ENCODE measurements around the gene FILIP1L. TPM values are rescaled to one million over a fixed set of nuclear protein-coding genes. Genes with fewer than 3 reads are reported as not detected.

The FILIP1L gene
- total and polyA plus RNA-seq, 2 of the 13 experiments (the other 11 are each of a cell fraction or from before 2014, with no cell fraction given), result 8.1 to 187 TPM

GRCh38 chr3:100136921-100137320 is 22.6 kb upstream of the FILIP1L start:
- ChIA-PET CTCF (ENCODE audit: low intra/inter-chr PET ratio, low total read pairs) (no interaction called here), POLR2A (no interaction called here)
- H3K9ac ChIP-seq (ENCODE audit: insufficient read depth, low read depth, low read length), result no peak overlapping the region
- no peaks in the 10 kb centered on the region for H3K27me3 ChIP-seq (ENCODE audit: control insufficient read depth in 1 of 2, insufficient read depth in 2 of 2, low read length in 2 of 2)
- TF ChIP-seq BCL3 (CRISPR knock-in tag; IDR thresholded peaks at IDR 0.05) (no peak), GPN1 (CRISPR knock-in tag; IDR thresholded peaks at IDR 0.05; ENCODE audit: borderline replicate concordance) (no peak), HNRNPH1 (optimal IDR thresholded peaks at IDR 0.05; ENCODE audit: low read depth, low read length) (no peak)
- TF ChIP-seq, protein P1, sequence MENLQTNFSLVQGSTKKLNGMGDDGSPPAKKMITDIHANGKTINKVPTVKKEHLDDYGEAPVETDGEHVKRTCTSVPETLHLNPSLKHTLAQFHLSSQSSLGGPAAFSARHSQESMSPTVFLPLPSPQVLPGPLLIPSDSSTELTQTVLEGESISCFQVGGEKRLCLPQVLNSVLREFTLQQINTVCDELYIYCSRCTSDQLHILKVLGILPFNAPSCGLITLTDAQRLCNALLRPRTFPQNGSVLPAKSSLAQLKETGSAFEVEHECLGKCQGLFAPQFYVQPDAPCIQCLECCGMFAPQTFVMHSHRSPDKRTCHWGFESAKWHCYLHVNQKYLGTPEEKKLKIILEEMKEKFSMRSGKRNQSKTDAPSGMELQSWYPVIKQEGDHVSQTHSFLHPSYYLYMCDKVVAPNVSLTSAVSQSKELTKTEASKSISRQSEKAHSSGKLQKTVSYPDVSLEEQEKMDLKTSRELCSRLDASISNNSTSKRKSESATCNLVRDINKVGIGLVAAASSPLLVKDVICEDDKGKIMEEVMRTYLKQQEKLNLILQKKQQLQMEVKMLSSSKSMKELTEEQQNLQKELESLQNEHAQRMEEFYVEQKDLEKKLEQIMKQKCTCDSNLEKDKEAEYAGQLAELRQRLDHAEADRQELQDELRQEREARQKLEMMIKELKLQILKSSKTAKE (CRISPR knock-in tag; IDR thresholded peaks at IDR 0.05; ENCODE audit: borderline replicate concordance), result no peak
- H3K4me3 ChIP-seq (replicated peaks in 1 of 3; ENCODE audit: insufficient read depth in 1 of 3, low read depth in 2 of 3, low read length in 3 of 3), result no peak overlapping the region
- FAIRE-seq (no peak), ATAC-seq (no peak), DNase-seq (ENCODE audit: low spot score) (no peak)
- no peak overlapping the region for H3K4me2 ChIP-seq (ENCODE audit: low read depth, low read length)
- no peaks in the 10 kb centered on the region for H3K4me1 ChIP-seq (ENCODE audit: insufficient read depth, low read length)
- no peak overlapping the region for H3K27ac ChIP-seq (ENCODE audit: extremely low read length, insufficient read depth, low read length)
- intact Hi-C loops (cut with micrococcal nuclease; ENCODE audit: unreplicated experiment), result no loop called here
- in situ Hi-C loops (cut with HindIII; ENCODE audit: extremely low pct_ligation_motif_present, low pct_unique_long_range_greater_than_20kb), result no loop called here
- H3K79me2 ChIP-seq (ENCODE audit: insufficient read depth, low read length), result no peaks in the 10 kb centered on the region
- no peak overlapping the region for H2AFZ ChIP-seq (ENCODE audit: low read length)
- 81% methylated on average over 1 of the region's 1 CpG for WGBS (ENCODE audit: low lambda C conversion rate)
- H4K20me1 ChIP-seq (ENCODE audit: insufficient read depth, low read length), result no peaks in the 10 kb centered on the region
- BruUV-seq (replicated peaks), result no TSS peak
- no peaks in the 10 kb centered on the region; a peak in 1 of 5 replicates for H3K36me3 ChIP-seq (replicated peaks in 1 of 2; ENCODE audit: control insufficient read depth in 1 of 2, insufficient read depth in 2 of 2, low read length in 2 of 2)
- no peaks in the 10 kb centered on the region for H3K9me3 ChIP-seq (ENCODE audit: low read length)

- no peaks in the 10 kb centered on the region for H3K27me3 ChIP-seq (ENCODE audit: control insufficient read depth in 1 of 2, insufficient read depth in 2 of 2, low read length in 2 of 2)
- H3K36me3 ChIP-seq (replicated peaks in 1 of 2; ENCODE audit: control insufficient read depth in 1 of 2, insufficient read depth in 2 of 2, low read length in 2 of 2), result no peaks in the 10 kb centered on the region
- no peak for FAIRE-seq
- no peaks in the 10 kb centered on the region for H3K4me1 ChIP-seq (ENCODE audit: insufficient read depth, low read length)
- intact Hi-C loops (cut with micrococcal nuclease; ENCODE audit: unreplicated experiment) (no loop called here), in situ Hi-C loops (cut with HindIII; ENCODE audit: extremely low pct_ligation_motif_present, low pct_unique_long_range_greater_than_20kb) (no loop called here)
- no TSS peak for BruUV-seq (replicated peaks)
- H3K9ac ChIP-seq (ENCODE audit: insufficient read depth, low read depth, low read length), result no peak overlapping the region
- no peak overlapping the region for H2AFZ ChIP-seq (ENCODE audit: low read length)
- H3K4me3 ChIP-seq (replicated peaks in 1 of 3; ENCODE audit: insufficient read depth in 1 of 3, low read depth in 2 of 3, low read length in 3 of 3), result no peak overlapping the region
- no peak overlapping the region for H3K4me2 ChIP-seq (ENCODE audit: low read depth, low read length)
- H3K79me2 ChIP-seq (ENCODE audit: insufficient read depth, low read length), result no peaks in the 10 kb centered on the region
- H3K27ac ChIP-seq (ENCODE audit: extremely low read length, insufficient read depth, low read length), result no peak overlapping the region
- ChIA-PET CTCF (ENCODE audit: low intra/inter-chr PET ratio, low total read pairs) (no interaction called here), POLR2A (no interaction called here)
- DNase-seq (ENCODE audit: low spot score), result no peak
- H3K9me3 ChIP-seq (ENCODE audit: low read length), result no peaks in the 10 kb centered on the region
- H4K20me1 ChIP-seq (ENCODE audit: insufficient read depth, low read length), result no peaks in the 10 kb centered on the region
- no peak for ATAC-seq
- 92% methylated on average over 6 of the region's 6 CpGs for WGBS (ENCODE audit: low lambda C conversion rate)
- TF ChIP-seq THYN1 (CRISPR knock-in tag; IDR thresholded peaks at IDR 0.05; ENCODE audit: borderline replicate concordance, low read depth), result no peak
- no peak for TF ChIP-seq POGZ (CRISPR knock-in tag; IDR thresholded peaks at IDR 0.05)
- no peak for TF ChIP-seq PRPF4 (IDR thresholded peaks at IDR 0.05; ENCODE audit: low read depth, low read length, poor library complexity, severe bottlenecking)
- TF ChIP-seq TBX3 (IDR thresholded peaks at IDR 0.05; ENCODE audit: borderline replicate concordance), result no peak
- no peak for TF ChIP-seq MTF1 (CRISPR knock-in tag; IDR thresholded peaks at IDR 0.05)
- no peak for TF ChIP-seq MXD4 (CRISPR knock-in tag; IDR thresholded peaks at IDR 0.05)
- no peak for TF ChIP-seq ZFP62 (CRISPR knock-in tag; IDR thresholded peaks at IDR 0.05)
- TF ChIP-seq, protein P2, sequence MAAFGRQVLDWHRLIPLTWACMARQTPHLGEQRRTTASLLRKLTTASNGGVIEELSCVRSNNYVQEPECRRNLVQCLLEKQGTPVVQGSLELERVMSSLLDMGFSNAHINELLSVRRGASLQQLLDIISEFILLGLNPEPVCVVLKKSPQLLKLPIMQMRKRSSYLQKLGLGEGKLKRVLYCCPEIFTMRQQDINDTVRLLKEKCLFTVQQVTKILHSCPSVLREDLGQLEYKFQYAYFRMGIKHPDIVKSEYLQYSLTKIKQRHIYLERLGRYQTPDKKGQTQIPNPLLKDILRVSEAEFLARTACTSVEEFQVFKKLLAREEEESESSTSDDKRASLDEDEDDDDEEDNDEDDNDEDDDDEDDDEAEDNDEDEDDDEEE (CRISPR knock-in tag; IDR thresholded peaks at IDR 0.05), result no peak
- TF ChIP-seq ASH2L (IDR thresholded peaks at IDR 0.05; ENCODE audit: insufficient read length, low read depth, low read length), result no peak
- no peak for TF ChIP-seq NFYC (CRISPR knock-in tag; IDR thresholded peaks at IDR 0.05)
- TF ChIP-seq SP2 (CRISPR knock-in tag; IDR thresholded peaks at IDR 0.05), result no peak
Observed at GRCh38 chr3:100131241-100131640, 16.9 kb upstream of the FILIP1L start.

All from HepG2 (cell line).